GM20000 (cell line): ENCODE results near the gene MAGI1.

Experiments used
- DNase-seq: peaks from one replicate; pipeline ENCODE4 v3.0.0; 2012; ENCODE audit warnings: low spot score
- CTCF ChIP-seq: IDR thresholded peaks from 2 replicates; pipeline ENCODE4 v1.5.1; 2012; ENCODE audit warnings: mild to moderate bottlenecking, control low read depth; ENCODE audit errors: extremely low read depth, missing control alignments

MAGI1 gene

GRCh38 chr3:65588884-65589283, 449.8 kb downstream of the MAGI1 start:
- no peak for DNase-seq
- TF ChIP-seq CTCF, result no peak

- DNase-seq, result no peak
- TF ChIP-seq CTCF, result no peak
Observed at GRCh38 chr3:65587650-65588439, 450.9 kb downstream of the MAGI1 start.

- DNase-seq, result no peak
- TF ChIP-seq CTCF, result no peak
Observed at GRCh38 chr3:65584913-65585312, 453.8 kb downstream of the MAGI1 start.

GRCh38 chr3:65584002-65584401, 454.7 kb downstream of the MAGI1 start:
- no peak for TF ChIP-seq CTCF
- DNase-seq, result no peak

GRCh38 chr3:65583188-65583587, 455.5 kb downstream of the MAGI1 start:
- TF ChIP-seq CTCF, result no peak
- DNase-seq, result no peak

GRCh38 chr3:65582012-65582717, 456.6 kb downstream of the MAGI1 start:
- TF ChIP-seq CTCF, result no peak
- DNase-seq, result no peak

- no peak for TF ChIP-seq CTCF
- DNase-seq, result no peak
Observed at GRCh38 chr3:65581313-65581712, 457.4 kb downstream of the MAGI1 start.
